Activated CD4-positive, alpha-beta memory T cell treated with anti-CD3 and anti-CD28 coated beads for 36 hours (primary cell): ENCODE data around the gene AKIRIN2. TPM values are rescaled to one million over a fixed set of nuclear protein-coding genes. Genes with fewer than 3 reads are reported as not detected.
A peak's percentile ranks its signal among the peaks of the same experiment; 100 is the strongest.

Experiments used
- CTCF ChIA-PET: fragments of 350-600 bp; sonication (Branson Sonifier 250); formaldehyde crosslinking; loops from one replicate; lab custom pipeline; 2021; ENCODE audit warnings: antibody characterized with exemption, inconsistent platforms; lab: Charles Lee
- POLR2A ChIA-PET: fragments of 350-600 bp; sonication (Branson Sonifier 250); formaldehyde crosslinking; loops from one replicate; lab custom pipeline; 2021; ENCODE audit warnings: antibody characterized with exemption; lab: Charles Lee
- DNase-seq: peaks from one replicate; pipeline ENCODE4 v3.0.0-alpha.2; 2020
- H3K27ac Mint-ChIP-seq: one replicate; pipeline ENCODE4 v1.8.0; 2021; ENCODE audit warnings: mixed read lengths
- H3K27me3 Mint-ChIP-seq: one replicate; pipeline ENCODE4 v1.8.0; 2021; ENCODE audit warnings: mixed read lengths
- H3K36me3 Mint-ChIP-seq: one replicate; pipeline ENCODE4 v1.8.0; 2021; ENCODE audit warnings: mixed read lengths
- H3K4me1 Mint-ChIP-seq: one replicate; pipeline ENCODE4 v1.8.0; 2021; ENCODE audit warnings: low read depth, mixed read lengths
- H3K4me3 Mint-ChIP-seq: one replicate; pipeline ENCODE4 v1.8.0; 2021; ENCODE audit warnings: mild to moderate bottlenecking, mixed read lengths
- H3K9me3 Mint-ChIP-seq: one replicate; pipeline ENCODE4 v1.8.0; 2021; ENCODE audit warnings: mixed read lengths
- intact Hi-C: fragments of 100-400 bp; cut with micrococcal nuclease; formaldehyde crosslinking; loops from one replicate; pipeline ENCODE4 v1.15.1; 2023
- total RNA-seq, 2 experiments: library from RNA; stranded (reverse); gene quantifications; one replicate each; pipeline ENCODE4 v1.2.3, GENCODE V29; 2021

AKIRIN2 gene
- total RNA-seq, 2 experiments from 2014 or later: 45.7 to 46.0 TPM

GRCh38 chr6:87684895-87685654 is 17.0 kb downstream of the AKIRIN2 start:
- Mint-ChIP-seq H3K27ac (no peak overlapping the region), H3K4me3 (no peak overlapping the region), H3K27me3 (no peaks in the 10 kb centered on the region), H3K4me1 (peaks cover 63% of the 10 kb centered on the region), H3K36me3 (peaks cover 20% of the 10 kb centered on the region), H3K9me3 (no peaks in the 10 kb centered on the region)
- POLR2A ChIA-PET: interaction anchor here (1.4 kb wide), 1 partner anchor 17 kb away, joined by 6 read pairs; the partner anchor contains the start of gene AKIRIN2
- CTCF ChIA-PET: interaction anchor here (1.4 kb wide), 1 partner anchor 14 kb away, joined by 5 read pairs; no protein-coding TSS in a partner anchor
- intact Hi-C loops: no loop called here
- no peak for DNase-seq

DNA sequence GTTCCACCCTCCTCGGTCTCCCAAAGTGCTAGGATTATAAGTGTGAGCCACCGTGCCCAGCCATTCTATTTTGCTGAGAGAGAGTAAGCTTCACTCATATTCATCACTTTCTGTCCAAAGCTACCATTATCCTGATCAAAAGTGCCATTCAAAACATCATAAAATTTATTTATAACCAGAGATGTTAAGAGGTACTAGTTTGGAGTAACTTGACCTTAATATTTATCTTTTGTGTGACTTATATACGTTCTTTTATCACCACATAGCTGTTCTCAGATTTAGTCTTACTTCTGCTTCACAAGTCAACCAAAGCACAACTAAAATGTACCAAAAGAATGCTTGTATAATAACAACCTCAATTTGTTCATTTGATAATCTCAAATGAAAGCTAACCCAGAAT is 18.1 kb downstream of the AKIRIN2 start:
- intact Hi-C loops: loop anchor here (2.0 kb wide), 1 partner anchor 15 kb away; no protein-coding TSS in a partner anchor
- no peak overlapping the region for H3K4me3 Mint-ChIP-seq
- no peaks in the 10 kb centered on the region for H3K27me3 Mint-ChIP-seq
- H3K36me3 Mint-ChIP-seq: peaks cover 19% of the 10 kb centered on the region
- POLR2A ChIA-PET: interaction anchor here (1.4 kb wide), 1 partner anchor 18 kb away, joined by 6 read pairs; the partner anchor contains the start of gene AKIRIN2
- no peak overlapping the region for H3K27ac Mint-ChIP-seq
- DNase-seq: no peak
- H3K9me3 Mint-ChIP-seq: no peaks in the 10 kb centered on the region
- CTCF ChIA-PET: no interaction called here
- H3K4me1 Mint-ChIP-seq: peaks cover 59% of the 10 kb centered on the region

DNA sequence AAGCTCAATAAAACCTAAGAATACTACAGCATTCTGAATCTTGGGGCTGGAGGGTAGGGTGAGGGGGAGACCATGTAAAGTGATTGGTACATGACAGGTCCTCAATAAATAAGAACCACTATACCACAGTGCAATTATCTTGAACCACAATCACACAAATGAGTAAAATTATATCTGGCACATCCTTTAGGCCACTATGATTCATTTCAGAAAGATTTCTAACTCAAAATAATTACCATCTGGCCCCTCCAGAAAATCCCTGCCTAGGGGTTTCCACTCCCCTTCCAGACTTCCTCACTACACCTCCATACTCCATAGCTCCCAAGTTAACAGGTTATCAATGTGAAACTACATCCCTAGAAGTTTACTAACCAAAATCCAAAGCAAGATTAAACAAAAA is 19.7 kb downstream of the AKIRIN2 start:
- Mint-ChIP-seq H3K9me3 (no peaks in the 10 kb centered on the region), H3K27ac (peak overlapping the region; percentile 46), H3K36me3 (peaks cover 27% of the 10 kb centered on the region), H3K27me3 (no peaks in the 10 kb centered on the region), H3K4me1 (peaks cover 67% of the 10 kb centered on the region), H3K4me3 (no peak overlapping the region)
- ChIA-PET POLR2A (interaction anchor here (1.2 to 1.3 kb wide), 4 partner anchors 19 to 57 kb away, joined by 3 to 5 read pairs (median 4); partner anchors contain the start of gene AKIRIN2), CTCF (no interaction called here)
- no peak for DNase-seq
- intact Hi-C loops: loop anchor here (2.0 kb wide), 1 partner anchor 16 kb away; no protein-coding TSS in a partner anchor

DNA sequence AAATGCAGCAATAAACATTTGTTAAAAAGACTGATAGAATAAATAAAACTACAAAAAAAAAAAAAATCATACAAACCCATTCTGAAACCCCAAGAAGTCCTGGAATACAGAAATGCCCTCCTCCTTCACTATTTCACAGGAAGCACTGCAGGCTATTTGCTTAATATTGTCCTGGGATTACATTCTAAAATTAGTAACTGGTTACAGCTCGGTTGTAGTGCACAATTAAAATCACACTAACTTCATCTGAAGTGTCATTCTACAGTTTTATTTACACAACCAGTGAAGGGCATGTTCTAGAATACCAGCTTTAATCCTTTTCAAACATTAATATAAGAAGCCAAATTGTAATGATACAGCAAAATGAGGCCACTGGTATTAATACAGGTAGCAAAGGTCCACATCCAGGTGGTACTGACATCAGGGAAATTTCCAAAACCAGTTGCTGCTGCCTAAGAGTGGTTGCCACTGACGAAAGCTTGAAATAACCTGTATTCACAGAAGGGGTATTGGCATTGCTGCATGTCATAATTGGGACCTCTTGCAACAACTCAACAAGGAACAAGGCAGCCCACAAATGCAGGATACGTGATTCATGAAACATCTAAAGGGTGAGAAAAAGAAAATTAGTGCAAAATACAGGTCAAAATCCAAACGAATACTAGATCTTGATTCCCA is 26.9 kb downstream of the AKIRIN2 start:
- Mint-ChIP-seq H3K36me3 (peaks cover 49% of the 10 kb centered on the region), H3K4me3 (no peak overlapping the region), H3K9me3 (no peaks in the 10 kb centered on the region), H3K4me1 (peaks cover 23% of the 10 kb centered on the region), H3K27me3 (no peaks in the 10 kb centered on the region), H3K27ac (no peak overlapping the region)
- no peak for DNase-seq
- CTCF ChIA-PET: no interaction called here
- intact Hi-C loops: no loop called here
- POLR2A ChIA-PET: no interaction called here

- no peak overlapping the region for H3K4me3 Mint-ChIP-seq
- no peaks in the 10 kb centered on the region for H3K9me3 Mint-ChIP-seq
- intact Hi-C loops: no loop called here
- peaks cover 55% of the 10 kb centered on the region for H3K36me3 Mint-ChIP-seq
- no peak for DNase-seq
- peaks cover 19% of the 10 kb centered on the region for H3K4me1 Mint-ChIP-seq
- no peaks in the 10 kb centered on the region for H3K27me3 Mint-ChIP-seq
- CTCF ChIA-PET: interaction anchor here (0.6 kb wide), 1 partner anchor 181 kb away, joined by 3 read pairs; no protein-coding TSS in a partner anchor
- no peak overlapping the region for H3K27ac Mint-ChIP-seq
- POLR2A ChIA-PET: no interaction called here
These were observed 27.7 kb downstream of the AKIRIN2 start for GRCh38 chr6:87674290-87674689.

- intact Hi-C loops: no loop called here
- no peaks in the 10 kb centered on the region for H3K9me3 Mint-ChIP-seq
- peaks cover 19% of the 10 kb centered on the region for H3K4me1 Mint-ChIP-seq
- H3K27ac Mint-ChIP-seq: no peak overlapping the region
- CTCF ChIA-PET: no interaction called here
- DNase-seq: no peak
- H3K27me3 Mint-ChIP-seq: no peaks in the 10 kb centered on the region
- peaks cover 53% of the 10 kb centered on the region for H3K36me3 Mint-ChIP-seq
- H3K4me3 Mint-ChIP-seq: no peak overlapping the region
- POLR2A ChIA-PET: no interaction called here
These were observed 28.8 kb downstream of the AKIRIN2 start for GRCh38 chr6:87673237-87673636.

DNA sequence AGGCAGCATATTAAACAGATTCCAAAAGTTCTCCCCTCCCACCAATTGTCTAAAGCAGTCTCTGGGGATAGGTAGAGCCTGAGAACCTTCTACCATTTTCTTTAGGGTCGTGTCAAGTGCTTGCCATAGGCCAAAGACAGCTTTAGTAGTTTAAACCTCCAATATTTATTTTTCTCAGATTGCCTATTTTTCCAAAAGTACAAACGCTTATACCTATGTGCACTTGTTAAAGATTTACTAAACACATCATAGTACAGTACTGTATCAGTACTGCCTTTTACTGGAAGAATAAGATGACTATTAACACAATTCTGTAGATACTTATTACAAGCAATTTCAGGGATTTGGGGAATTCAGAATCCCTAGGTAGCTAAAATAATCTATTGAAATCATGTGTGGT is 29.4 kb downstream of the AKIRIN2 start:
- H3K4me3 Mint-ChIP-seq: no peak overlapping the region
- H3K27ac Mint-ChIP-seq: no peak overlapping the region
- intact Hi-C loops: no loop called here
- peaks cover 14% of the 10 kb centered on the region for H3K4me1 Mint-ChIP-seq
- CTCF ChIA-PET: no interaction called here
- H3K27me3 Mint-ChIP-seq: no peaks in the 10 kb centered on the region
- DNase-seq: no peak
- no peaks in the 10 kb centered on the region for H3K9me3 Mint-ChIP-seq
- POLR2A ChIA-PET: no interaction called here
- peaks cover 49% of the 10 kb centered on the region for H3K36me3 Mint-ChIP-seq

DNA sequence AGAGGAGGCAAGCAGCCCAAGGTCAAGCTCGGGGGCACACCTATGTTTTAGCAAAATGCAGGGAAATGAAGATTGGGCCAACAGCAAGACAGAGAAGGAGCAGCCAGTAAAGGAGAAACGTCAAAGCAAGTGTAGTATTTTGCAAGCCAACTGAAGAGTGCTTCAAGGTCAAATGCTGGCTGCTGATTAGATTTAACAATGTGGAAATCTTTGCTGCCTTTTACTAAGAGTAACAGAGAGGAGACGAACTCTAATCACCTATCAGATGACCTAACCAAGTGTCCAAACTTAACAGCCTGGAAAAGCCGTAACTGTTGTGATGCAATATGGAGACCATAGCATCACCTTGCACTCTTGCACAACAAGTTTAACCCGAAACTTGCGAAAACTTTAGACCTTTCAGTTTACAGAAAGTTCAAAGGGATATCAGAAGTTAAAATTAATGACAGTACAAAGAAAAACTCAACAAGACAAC is 30.4 kb downstream of the AKIRIN2 start:
- peaks cover 10% of the 10 kb centered on the region for H3K4me1 Mint-ChIP-seq
- H3K27ac Mint-ChIP-seq: no peak overlapping the region
- H3K9me3 Mint-ChIP-seq: no peaks in the 10 kb centered on the region
- H3K36me3 Mint-ChIP-seq: peaks cover 48% of the 10 kb centered on the region
- no peak for DNase-seq
- no peak overlapping the region for H3K4me3 Mint-ChIP-seq
- ChIA-PET POLR2A (no interaction called here), CTCF (no interaction called here)
- no peaks in the 10 kb centered on the region for H3K27me3 Mint-ChIP-seq
- intact Hi-C loops: no loop called here

- Mint-ChIP-seq H3K27me3 (no peaks in the 10 kb centered on the region), H3K27ac (peak overlapping the region; percentile 56), H3K36me3 (peaks cover 41% of the 10 kb centered on the region), H3K9me3 (no peaks in the 10 kb centered on the region), H3K4me1 (peaks cover 10% of the 10 kb centered on the region), H3K4me3 (no peak overlapping the region)
- CTCF ChIA-PET: no interaction called here
- intact Hi-C loops: no loop called here
- DNase-seq: no peak
- POLR2A ChIA-PET: no interaction called here
These were observed 31.3 kb downstream of the AKIRIN2 start for GRCh38 chr6:87670707-87671106.

- Mint-ChIP-seq H3K27me3 (no peaks in the 10 kb centered on the region), H3K27ac (no peak overlapping the region), H3K4me1 (peaks cover 10% of the 10 kb centered on the region), H3K36me3 (peaks cover 31% of the 10 kb centered on the region), H3K4me3 (no peak overlapping the region), H3K9me3 (no peaks in the 10 kb centered on the region)
- intact Hi-C loops: no loop called here
- ChIA-PET POLR2A (interaction anchor here (0.7 kb wide), 1 partner anchor 28 kb away, joined by 3 read pairs; no protein-coding TSS in a partner anchor), CTCF (no interaction called here)
- DNase-seq: no peak
These were observed 33.0 kb downstream of the AKIRIN2 start for GRCh38 chr6:87669051-87669450.

GRCh38 chr6:87668013-87668412 is 34.0 kb downstream of the AKIRIN2 start:
- Mint-ChIP-seq H3K27ac (no peak overlapping the region), H3K4me1 (peaks cover 10% of the 10 kb centered on the region), H3K27me3 (no peaks in the 10 kb centered on the region), H3K9me3 (no peaks in the 10 kb centered on the region), H3K36me3 (peaks cover 33% of the 10 kb centered on the region), H3K4me3 (no peak overlapping the region)
- ChIA-PET CTCF (no interaction called here), POLR2A (no interaction called here)
- intact Hi-C loops: no loop called here
- no peak for DNase-seq

DNA sequence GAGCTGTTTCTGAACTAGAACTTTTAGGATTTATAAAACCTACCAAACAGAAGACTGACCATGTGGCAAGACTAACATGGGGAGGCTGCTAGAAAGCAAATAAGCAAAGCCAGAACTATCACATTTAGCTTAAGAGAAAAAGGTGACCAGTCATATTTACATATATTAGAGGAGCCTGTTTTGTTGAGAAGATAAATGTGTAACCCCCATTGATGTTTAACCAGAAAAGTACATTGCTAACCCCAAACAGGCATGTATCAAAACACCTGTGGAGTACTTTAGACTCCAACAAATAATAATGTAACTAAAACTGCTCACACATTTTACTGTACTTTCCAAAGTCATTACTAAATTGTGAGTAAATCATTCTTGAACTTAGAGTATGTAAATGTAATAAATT is 35.0 kb downstream of the AKIRIN2 start:
- ChIA-PET CTCF (no interaction called here), POLR2A (no interaction called here)
- intact Hi-C loops: no loop called here
- H3K4me3 Mint-ChIP-seq: no peak overlapping the region
- no peak for DNase-seq
- H3K27ac Mint-ChIP-seq: no peak overlapping the region
- H3K4me1 Mint-ChIP-seq: peaks cover 10% of the 10 kb centered on the region
- no peaks in the 10 kb centered on the region for H3K9me3 Mint-ChIP-seq
- peaks cover 29% of the 10 kb centered on the region for H3K36me3 Mint-ChIP-seq
- no peaks in the 10 kb centered on the region for H3K27me3 Mint-ChIP-seq
